WTC11 (cell line): ENCODE data around the gene RGS9BP. TPM values are rescaled to one million over a fixed set of nuclear protein-coding genes. Genes with fewer than 3 reads are reported as not detected.

Experiments used
- ATAC-seq: fragments of 200-7000 bp; cut with Tn5 transposase; 2 replicates; pipeline ENCODE4 v1.10.0; 2021; ENCODE audit warnings: mild to moderate bottlenecking, moderate library complexity
- CTCF ChIA-PET: fragments of 300-600 bp; sonication (Branson Sonifier 250); formaldehyde crosslinking; loops from one replicate; lab custom pipeline; 2021; ENCODE audit warnings: antibody characterized with exemption; lab: Charles Lee
- POLR2A ChIA-PET: fragments of 350-600 bp; sonication (Branson Sonifier 250); formaldehyde crosslinking; loops from one replicate; lab custom pipeline; 2021; ENCODE audit warnings: antibody characterized with exemption; lab: Charles Lee
- DNase-seq: peaks from one replicate; pipeline ENCODE4 v3.0.0; 2021; ENCODE audit warnings: low spot score
- H3K27ac Mint-ChIP-seq: 2 replicates; pipeline ENCODE4 v1.8.0; 2021; ENCODE audit warnings: mixed read lengths
- H3K27me3 Mint-ChIP-seq: 2 replicates; pipeline ENCODE4 v1.8.0; 2021; ENCODE audit warnings: low read depth, mild to moderate bottlenecking, moderate library complexity, mixed read lengths
- H3K36me3 Mint-ChIP-seq: 2 replicates; pipeline ENCODE4 v1.8.0; 2021; ENCODE audit warnings: mixed read lengths
- H3K4me1 Mint-ChIP-seq: 2 replicates; pipeline ENCODE4 v1.8.0; 2022; ENCODE audit warnings: mixed read lengths
- H3K4me3 Mint-ChIP-seq: 2 replicates; pipeline ENCODE4 v1.8.0; 2021; ENCODE audit warnings: mild to moderate bottlenecking, moderate library complexity, mixed read lengths
- H3K9me3 Mint-ChIP-seq: 2 replicates; pipeline ENCODE4 v1.8.0; 2021; ENCODE audit warnings: mixed read lengths
- FOXJ3 ChIP-seq: sonication (generic); formaldehyde crosslinking; IDR thresholded peaks from 2 replicates; pipeline ENCODE4 v1.9.0; 2021; ENCODE audit warnings: missing genetic modification reagents, mild to moderate bottlenecking, borderline replicate concordance
- GTF2I ChIP-seq: fragments of 250-450 bp; sonication (Bioruptor Pico); conservative IDR thresholded peaks from 2 replicates; pipeline ENCODE4 v1.4.0; 2021; ENCODE audit warnings: mild to moderate bottlenecking
- NFATC4 ChIP-seq: fragments of 250-450 bp; sonication (Bioruptor Pico); IDR thresholded peaks from 2 replicates; pipeline ENCODE4 v1.9.0; 2021; ENCODE audit warnings: mild to moderate bottlenecking
- NR1H2 ChIP-seq: sonication (generic); formaldehyde crosslinking; IDR thresholded peaks from 2 replicates; pipeline ENCODE4 v1.9.0; 2021; ENCODE audit warnings: mild to moderate bottlenecking, moderate library complexity, missing genetic modification reagents
- PRDM15 ChIP-seq: sonication (generic); formaldehyde crosslinking; IDR thresholded peaks from 2 replicates; pipeline ENCODE4 v1.8.0; 2022; ENCODE audit warnings: missing genetic modification reagents
- PREB ChIP-seq: sonication (generic); formaldehyde crosslinking; IDR thresholded peaks from 2 replicates; pipeline ENCODE4 v1.8.1; 2022; ENCODE audit warnings: mild to moderate bottlenecking, missing genetic modification reagents, moderate library complexity, borderline replicate concordance
- RELA ChIP-seq: sonication (generic); formaldehyde crosslinking; IDR thresholded peaks from 2 replicates; pipeline ENCODE4 v1.8.1; 2022; ENCODE audit warnings: missing genetic modification reagents, mild to moderate bottlenecking, borderline replicate concordance
- USF1 ChIP-seq: sonication (generic); formaldehyde crosslinking; IDR thresholded peaks from 2 replicates; pipeline ENCODE4 v1.8.0; 2022; ENCODE audit warnings: mild to moderate bottlenecking, missing genetic modification reagents
- ZNF425 ChIP-seq: fragments of 250-450 bp; sonication (Bioruptor Pico); conservative IDR thresholded peaks from 2 replicates; pipeline ENCODE4 v1.9.0; 2021; ENCODE audit warnings: mild to moderate bottlenecking
- ZNF532 ChIP-seq: fragments of 250-450 bp; sonication (Bioruptor Pico); IDR thresholded peaks from 2 replicates; pipeline ENCODE4 v1.9.0; 2021; ENCODE audit warnings: mild to moderate bottlenecking, borderline replicate concordance
- total RNA-seq: library from RNA; stranded (reverse); gene quantifications from 3 replicates; pipeline ENCODE4 v1.2.3, GENCODE V29; 2021

The RGS9BP gene
- total RNA-seq, 1 experiment from 2014 or later: 0.24 TPM

- POLR2A ChIA-PET: no interaction called here
These were observed 5.3 kb downstream of the RGS9BP start for GRCh38 chr19:32680986-32681385.

GRCh38 chr19:32682317-32682716, 6.7 kb downstream of the RGS9BP start:
- ChIA-PET CTCF (interaction anchor here (1.1 kb wide), 1 partner anchor 27 kb away, joined by 3 read pairs; no protein-coding TSS in a partner anchor), POLR2A (no interaction called here)
- Mint-ChIP-seq H3K4me1 (peaks cover 5% of the 10 kb centered on the region), H3K9me3 (no peaks in the 10 kb centered on the region), H3K36me3 (no peaks in the 10 kb centered on the region), H3K27ac (no peak overlapping the region), H3K4me3 (no peak overlapping the region), H3K27me3 (peaks cover 19% of the 10 kb centered on the region)
- no peak for DNase-seq
- no peak for ATAC-seq
- TF ChIP-seq PRDM15 (CRISPR knock-in tag) (no peak), NR1H2 (CRISPR knock-in tag) (no peak), PREB (CRISPR knock-in tag) (no peak), NFATC4 (CRISPR knock-in tag) (no peak), GTF2I (CRISPR knock-in tag) (no peak)

More at GRCh38 chr19:32680986-32681385, 5.3 kb downstream of the RGS9BP start:
- TF ChIP-seq USF1 (CRISPR knock-in tag): no peak
- TF ChIP-seq ZNF425 (CRISPR knock-in tag): no peak
- no peak for TF ChIP-seq FOXJ3 (CRISPR knock-in tag)
- no peak for TF ChIP-seq RELA (CRISPR knock-in tag)
- no peak for TF ChIP-seq ZNF532 (CRISPR knock-in tag)
- CTCF ChIA-PET: interaction anchor here (0.6 to 1.1 kb wide), 3 partner anchors 9 to 457 kb away, joined by 3 to 4 read pairs (median 3); no protein-coding TSS in a partner anchor
- Mint-ChIP-seq H3K9me3 (no peaks in the 10 kb centered on the region), H3K36me3 (no peaks in the 10 kb centered on the region), H3K27me3 (peaks cover 32% of the 10 kb centered on the region), H3K27ac (no peak overlapping the region), H3K4me1 (peaks cover 10% of the 10 kb centered on the region), H3K4me3 (no peak overlapping the region)
- no peak for ATAC-seq
- DNase-seq: no peak
